NOMO-1 (cell line): ENCODE data around the gene HSD17B7.
"Not testable (repeated sequence)": the region's sequence is repeated elsewhere in the genome, so short reads cannot be mapped to it uniquely, and the experiment has no call there.

Source experiments
- DNase-seq, 2 experiments: peaks; one replicate each; lab custom pipeline; 2025; ENCODE audit not compliant: unreplicated experiment in 2 of 2; lab: John Stamatoyannopoulos, UW

Gene HSD17B7

GRCh38 chr1:162790303-162790984, at the start of gene HSD17B7:
Gene HSD17B7 (plus strand): TSS chr1:162790702. CDS start chr1:162790801, 99 bp downstream.
- peak; percentile 43 to 72 for DNase-seq

DNA sequence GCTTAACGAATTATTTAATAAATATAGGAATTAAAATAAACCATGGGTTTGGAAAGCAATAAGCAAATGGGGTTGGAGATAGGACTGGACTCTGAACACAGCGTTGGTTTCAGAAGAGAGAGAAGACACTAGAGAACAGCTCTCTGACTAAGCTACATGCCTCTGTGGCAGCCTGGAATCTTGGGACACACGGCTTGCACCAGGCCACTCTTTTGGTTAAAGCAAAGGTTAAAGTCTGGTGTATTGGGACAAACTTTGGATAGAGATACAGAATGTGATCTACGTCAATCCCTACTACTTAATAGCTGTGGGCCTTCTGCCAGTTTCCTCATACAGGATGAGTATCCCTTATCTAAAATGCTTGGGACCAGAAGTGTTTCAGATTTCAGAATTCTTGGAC, 49.7 kb upstream of the HSD17B7 start:
- no peak for DNase-seq

DNA sequence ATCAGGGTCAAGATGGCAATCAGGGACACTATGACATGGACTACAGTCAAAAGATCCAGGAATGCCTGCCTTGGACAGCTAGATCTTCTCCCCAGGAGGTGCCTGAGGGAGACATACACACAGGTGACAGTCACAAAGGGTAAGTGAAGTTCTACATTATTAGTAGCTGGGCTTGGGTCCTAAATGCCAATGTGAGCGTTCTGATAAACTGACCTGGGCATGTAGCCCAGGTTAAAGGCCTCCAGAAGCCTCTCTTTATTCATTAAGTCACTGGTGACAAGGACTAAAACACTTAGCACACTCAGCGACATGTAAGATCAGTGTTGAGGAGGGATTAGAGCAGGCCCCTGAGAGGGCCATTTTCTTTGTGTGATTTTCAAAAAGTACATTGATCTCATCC, 48.9 kb upstream of the HSD17B7 start:
- no peak for DNase-seq

DNA sequence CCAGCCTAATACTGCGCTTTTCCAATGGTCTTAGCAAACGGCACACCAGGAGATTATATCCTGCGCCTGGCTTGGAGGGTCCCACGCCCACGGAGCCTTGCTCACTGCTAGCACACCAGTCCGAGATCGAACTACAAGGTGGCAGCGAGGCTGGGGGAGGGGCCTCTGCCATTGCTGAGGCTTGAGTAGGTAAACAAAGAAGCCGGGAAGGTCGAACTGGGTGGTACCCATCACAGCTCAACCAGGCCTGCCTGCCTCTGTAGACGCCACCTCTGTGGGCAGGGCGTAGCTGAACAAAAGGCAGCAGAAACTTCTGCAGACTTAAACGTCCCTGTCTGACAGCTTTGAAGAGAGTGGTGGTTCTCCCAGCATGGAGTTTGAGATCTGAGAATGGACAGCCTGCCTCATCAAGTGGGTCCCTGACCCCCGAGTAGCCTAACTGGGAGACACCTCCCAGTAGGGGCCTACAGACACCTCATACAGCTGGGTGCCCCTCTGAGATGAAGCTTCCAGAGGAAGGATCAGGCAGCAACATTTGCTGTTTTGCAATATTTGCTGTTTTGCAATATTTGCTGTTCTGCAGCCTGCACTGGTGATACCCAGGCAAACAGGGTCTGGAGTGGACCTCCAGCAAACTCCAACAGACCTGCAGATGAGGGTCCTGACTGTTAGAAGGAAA, 44.1 kb upstream of the HSD17B7 start:
- not testable (repeated sequence) for DNase-seq

- no peak for DNase-seq
These were observed 37.4 kb upstream of the HSD17B7 start for GRCh38 chr1:162753001-162753658.

DNA sequence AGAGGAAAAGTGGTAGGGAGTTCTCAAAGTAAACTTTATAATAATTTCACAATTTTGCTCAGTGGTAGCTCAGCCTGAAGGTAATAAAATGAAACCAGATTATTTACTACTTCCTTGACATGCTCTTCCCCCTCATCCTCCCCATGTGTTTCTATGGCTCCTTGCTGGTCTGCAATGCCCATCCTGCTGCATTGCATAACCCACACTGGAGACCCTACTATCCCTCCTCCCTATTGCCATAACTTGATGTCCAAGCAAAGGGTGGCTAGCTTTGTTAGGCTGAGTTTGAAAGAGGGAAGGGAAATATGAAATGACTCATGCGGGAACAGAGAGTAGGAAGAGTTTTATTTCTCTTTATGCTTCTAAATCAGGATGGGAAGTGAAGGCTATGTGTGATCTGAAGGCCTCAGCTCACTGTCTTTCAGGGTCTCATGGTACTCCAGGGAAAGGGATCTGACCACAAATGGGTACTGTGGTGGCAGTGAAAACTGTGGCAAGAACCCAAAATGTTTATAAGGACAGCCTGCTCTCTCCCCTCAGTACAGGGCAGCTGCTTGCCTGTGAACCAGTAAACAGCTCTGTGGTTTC, 36.4 kb upstream of the HSD17B7 start:
- DNase-seq, result peak; percentile 7 to 23

DNA sequence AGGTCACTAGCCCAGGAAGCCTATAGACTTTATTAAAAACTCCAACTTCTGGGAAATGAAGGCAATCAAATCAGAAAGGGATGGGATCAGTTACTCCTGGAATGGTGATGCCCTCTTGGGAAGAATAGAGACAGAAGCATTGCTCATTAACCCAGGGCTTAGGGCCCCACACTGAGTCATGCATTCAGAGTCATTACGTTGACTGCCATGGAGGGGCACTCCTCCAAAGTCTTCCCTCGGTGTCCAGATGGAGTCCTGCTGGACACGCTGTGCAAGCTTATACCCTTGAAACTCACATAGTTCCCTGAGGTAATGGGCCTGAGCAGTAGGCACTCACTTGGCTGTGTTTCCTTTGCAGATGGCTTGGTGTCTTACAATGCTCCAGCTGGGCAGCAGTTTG, 35.2 kb upstream of the HSD17B7 start:
- no peak for DNase-seq

DNA sequence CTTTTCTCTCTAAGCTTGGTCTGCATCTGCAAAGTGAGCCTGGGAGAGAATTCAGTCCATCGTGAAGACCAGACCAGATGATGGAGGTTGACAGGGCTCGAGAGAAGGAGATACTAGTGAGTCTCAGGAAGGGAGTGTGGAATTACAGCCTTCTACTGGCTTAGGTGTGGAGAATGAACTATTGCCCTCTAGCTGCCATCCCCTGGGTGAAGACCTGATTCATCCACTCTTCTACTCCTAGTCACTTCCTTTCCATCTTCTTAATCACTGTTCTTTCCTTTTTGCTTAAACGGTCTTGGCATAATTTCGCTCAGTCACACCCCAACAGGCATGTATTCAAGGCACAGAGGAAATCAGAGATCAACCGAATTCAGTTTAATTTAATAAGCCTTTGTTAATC, 34.0 kb upstream of the HSD17B7 start:
- DNase-seq, result no peak

DNA sequence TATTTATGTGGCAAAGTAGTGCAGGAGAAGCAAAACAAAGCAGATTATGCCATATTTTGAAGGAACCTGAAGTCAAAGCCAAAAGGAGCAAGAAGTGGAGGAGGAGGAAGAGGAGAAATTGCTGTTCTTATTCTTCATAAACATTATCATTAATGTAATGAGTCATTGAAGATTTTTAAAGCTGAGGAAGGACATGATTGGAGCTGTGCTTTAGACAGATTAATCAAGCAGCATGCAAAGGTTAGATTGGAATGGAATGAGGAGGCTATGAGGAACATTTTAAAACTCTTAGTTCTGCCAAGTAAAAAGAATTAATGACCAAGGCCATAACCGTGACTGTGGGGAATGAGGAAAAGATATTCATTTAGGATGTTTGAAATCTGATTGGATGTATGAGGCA, 33.0 kb upstream of the HSD17B7 start:
- DNase-seq, result no peak

- DNase-seq, result no peak
These were observed 24.7 kb upstream of the HSD17B7 start for GRCh38 chr1:162765788-162766187.

DNA sequence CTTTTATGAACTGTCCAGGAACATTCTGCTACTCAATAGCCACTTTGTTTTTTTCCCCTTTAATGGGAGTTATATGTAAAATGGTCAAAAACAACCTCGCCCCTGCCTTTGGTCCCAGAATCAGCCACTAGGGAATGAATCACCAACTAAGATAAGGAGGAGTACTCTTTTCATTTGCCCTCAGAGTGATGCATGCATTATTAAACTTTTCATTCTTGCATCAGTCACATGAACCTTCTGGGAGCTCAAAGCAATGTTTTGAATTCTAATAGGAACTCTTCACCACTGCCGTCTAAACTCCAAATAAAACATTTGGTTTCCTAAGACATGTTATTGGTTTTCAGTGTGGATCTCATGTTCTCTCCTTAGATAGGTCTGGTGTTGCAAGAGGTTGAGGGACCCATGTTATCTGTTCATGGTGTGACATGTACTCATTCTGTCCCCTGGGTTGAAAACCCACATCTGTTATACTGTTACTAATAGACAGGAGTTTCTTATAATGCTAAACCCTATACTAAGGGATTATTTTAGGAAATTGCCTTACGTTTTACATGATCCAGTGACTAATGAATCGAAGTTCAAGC, 17.8 kb upstream of the HSD17B7 start:
- no peak for DNase-seq

GRCh38 chr1:162774007-162774406, 16.5 kb upstream of the HSD17B7 start:
- no peak for DNase-seq

GRCh38 chr1:162779043-162779442, 11.5 kb upstream of the HSD17B7 start:
- DNase-seq, result no peak

GRCh38 chr1:162782671-162783070, 7.8 kb upstream of the HSD17B7 start:
- no peak for DNase-seq

- not testable (repeated sequence) for DNase-seq
These were observed 5.6 kb upstream of the HSD17B7 start for GRCh38 chr1:162784926-162785325.

- not testable (repeated sequence) for DNase-seq
These were observed 1.7 kb upstream of the HSD17B7 start for GRCh38 chr1:162788783-162789182.

DNA sequence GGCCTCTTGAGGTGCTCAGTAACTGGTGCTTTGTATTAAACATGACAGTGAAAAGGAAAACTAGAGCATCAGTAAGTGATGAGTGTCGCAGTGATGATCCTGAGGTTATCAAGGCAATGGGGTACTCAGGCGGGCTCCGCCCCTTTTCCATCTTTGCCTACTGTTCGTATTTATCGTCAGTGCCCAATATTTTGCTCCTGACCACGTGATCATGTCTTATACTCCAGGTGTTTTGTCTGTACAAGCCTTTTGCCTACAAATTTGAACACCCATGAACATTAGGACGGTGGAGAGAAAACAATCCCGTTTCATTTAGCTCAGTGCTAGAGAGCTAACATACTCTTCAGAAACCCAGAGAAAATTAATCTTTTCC, 469 bp downstream of the HSD17B7 start:
- DNase-seq, result peak in 1 of 2 experiments; percentile 0

GRCh38 chr1:162794284-162794683, 3.8 kb downstream of the HSD17B7 start:
- not testable (repeated sequence) for DNase-seq

- DNase-seq, result not testable (repeated sequence)
These were observed 6.2 kb downstream of the HSD17B7 start for GRCh38 chr1:162796617-162797279.

DNA sequence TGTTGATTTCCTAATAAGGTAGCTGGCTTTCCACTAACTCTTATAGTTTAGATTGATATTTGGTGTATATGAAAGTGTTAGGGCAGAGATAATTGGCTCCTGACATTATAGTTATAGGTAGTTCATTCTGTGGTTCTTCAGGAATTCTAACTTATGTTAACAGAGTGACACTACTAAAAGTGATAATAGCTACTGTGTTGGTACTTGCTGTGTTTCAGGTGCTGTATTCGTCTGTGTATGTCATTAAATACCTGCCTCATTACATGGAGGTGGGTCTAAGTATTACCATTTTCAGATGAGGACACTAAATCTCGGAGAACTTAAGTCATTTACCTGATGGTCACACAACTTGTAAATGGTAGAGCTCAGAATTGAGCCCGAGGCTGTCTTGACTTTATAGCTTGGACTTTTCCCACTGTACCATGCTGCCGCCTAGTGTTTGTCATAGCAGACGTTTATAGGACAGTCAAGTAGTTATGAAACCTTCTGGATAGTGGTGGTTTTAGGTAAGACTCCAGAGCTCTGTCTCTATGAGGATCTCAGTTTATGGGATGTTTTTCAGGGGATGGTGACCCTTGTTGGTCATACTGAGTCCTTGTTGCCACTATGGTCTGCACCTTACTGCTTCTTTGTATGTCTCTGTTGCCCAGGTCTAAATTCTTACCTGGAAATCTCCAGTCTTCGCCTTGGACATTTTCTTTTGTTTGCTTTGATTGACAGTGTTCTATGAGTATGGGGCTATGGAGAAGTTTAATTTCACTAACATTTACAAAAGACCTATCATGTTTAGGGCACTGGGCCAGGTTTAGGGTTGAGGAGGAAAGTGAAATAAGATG, 9.7 kb downstream of the HSD17B7 start:
- DNase-seq, result peak in 1 of 2 experiments; percentile 14
